HG03460 (cell line): ENCODE data around the gene GLTPD2.
A peak's percentile ranks its signal among the peaks of the same experiment; 100 is the strongest.

Experiments
- ATAC-seq: cut with Tn5 transposase; IDR thresholded peaks from one replicate; pipeline ENCODE4 v1.9.1; 2021; ENCODE audit not compliant: unreplicated experiment

GLTPD2 gene

GRCh38 chr17:4807605-4808377, 19.0 kb downstream of the GLTPD2 start:
- ATAC-seq: no peak

- no peak for ATAC-seq
These were observed 19.6 kb downstream of the GLTPD2 start for GRCh38 chr17:4808378-4808767.

GRCh38 chr17:4810696-4811290, 22.0 kb downstream of the GLTPD2 start:
- no peak for ATAC-seq

GRCh38 chr17:4811471-4811870, 22.7 kb downstream of the GLTPD2 start:
- ATAC-seq: no peak

- no peak for ATAC-seq
These were observed 23.9 kb downstream of the GLTPD2 start for GRCh38 chr17:4812690-4813089.

GRCh38 chr17:4815043-4815675, 26.4 kb downstream of the GLTPD2 start:
- no peak for ATAC-seq

GRCh38 chr17:4816826-4817225, 28.1 kb downstream of the GLTPD2 start:
- ATAC-seq: no peak

- ATAC-seq: no peak
These were observed 29.5 kb downstream of the GLTPD2 start for GRCh38 chr17:4818276-4818675.

- ATAC-seq: no peak
These were observed 34.1 kb downstream of the GLTPD2 start for GRCh38 chr17:4822835-4823234.

- ATAC-seq: no peak
These were observed 34.8 kb downstream of the GLTPD2 start for GRCh38 chr17:4823373-4824089.

GRCh38 chr17:4827399-4827798, 38.6 kb downstream of the GLTPD2 start:
- no peak for ATAC-seq

- ATAC-seq: peak; percentile 8
These were observed 44.0 kb downstream of the GLTPD2 start for GRCh38 chr17:4832829-4833177.

- peak; percentile 81 for ATAC-seq
These were observed 44.6 kb downstream of the GLTPD2 start, which contains the start of gene MINK1 for GRCh38 chr17:4833178-4833940. Gene MINK1, plus strand, starts transcription at chr17:4833340. Its CDS starts 244 bp downstream, at chr17:4833584.

GRCh38 chr17:4833941-4834680, 45.3 kb downstream of the GLTPD2 start:
- ATAC-seq: no peak

GRCh38 chr17:4834681-4835020, 45.9 kb downstream of the GLTPD2 start:
- no peak for ATAC-seq

GRCh38 chr17:4836221-4836620, 47.5 kb downstream of the GLTPD2 start:
- ATAC-seq: no peak

- no peak for ATAC-seq
These were observed 48.9 kb downstream of the GLTPD2 start for GRCh38 chr17:4837471-4838308.

- ATAC-seq: no peak
These were observed 49.6 kb downstream of the GLTPD2 start for GRCh38 chr17:4838309-4838785.

- no peak for ATAC-seq
These were observed 50.5 kb downstream of the GLTPD2 start for GRCh38 chr17:4839221-4839620.
